Aorta (tissue), 5 donors: ENCODE results near the gene CNST. TPM values are rescaled to one million over a fixed set of nuclear protein-coding genes. Genes with fewer than 3 reads are reported as not detected.

Experiments
- ATAC-seq: fragments of 200-7000 bp; cut with Tn5 transposase; one replicate; pipeline ENCODE4 v1.9.1; 2022; ENCODE audit warnings: moderate library complexity; ENCODE audit not compliant: low FRiP score
- DNase-seq, 2 donors: peaks; one replicate each; pipeline ENCODE4 v3.0.0-alpha.2; 2020
- H3K27ac ChIP-seq, 2 donors: one replicate each; pipeline ENCODE4 v1.5.1; 2013; ENCODE audit warnings: low read length in 2 of 2, mild to moderate bottlenecking in 2 of 2, moderate library complexity in 2 of 2, control low read depth in 1 of 2, inconsistent platforms in 1 of 2, low read depth in 1 of 2
- H3K27me3 ChIP-seq, 2 donors: one replicate each; pipeline ENCODE4 v1.6.1; 2013; ENCODE audit warnings: control low read depth in 1 of 2, low read length in 1 of 2, mild to moderate bottlenecking in 1 of 2, moderate library complexity in 1 of 2; ENCODE audit not compliant: insufficient read depth in 2 of 2, control insufficient read depth in 1 of 2
- H3K36me3 ChIP-seq, 2 donors: one replicate each; pipeline ENCODE4 v1.6.1; 2013; ENCODE audit warnings: control low read depth in 1 of 2, low read length in 1 of 2, mild to moderate bottlenecking in 1 of 2; ENCODE audit not compliant: insufficient read depth in 2 of 2, control insufficient read depth in 1 of 2
- H3K4me1 ChIP-seq, 2 donors: one replicate each; pipeline ENCODE4 v1.6.1; 2013; ENCODE audit warnings: low read length in 2 of 2, control low read depth in 1 of 2, mild to moderate bottlenecking in 1 of 2, moderate library complexity in 1 of 2; ENCODE audit not compliant: insufficient read depth in 2 of 2, control insufficient read depth in 1 of 2
- H3K4me3 ChIP-seq, 2 donors: one replicate each; pipeline ENCODE4 v1.5.1; 2013; ENCODE audit warnings: low read length in 2 of 2, control low read depth in 1 of 2, mild to moderate bottlenecking in 1 of 2
- H3K9me3 ChIP-seq: one replicate; pipeline ENCODE4 v1.6.1; 2013; ENCODE audit warnings: mild to moderate bottlenecking, low read length; ENCODE audit not compliant: control insufficient read depth
- WGBS, 2 donors: extraction: QIAGEN DNeasy Blood & Tissue Kit; methylation state at CpG; one replicate each; pipeline ENCODE4 v1.1.7; 2013; 5-methylcytosine and 5-hydroxymethylcytosine counted together
- intact Hi-C, 2 donors: fragments of 100-400 bp; cut with DNase I; formaldehyde crosslinking; loops; one replicate each; pipeline versions ENCODE4 v1.14.2 to v1.15.0; 2022
- polyA plus RNA-seq, 2 donors: library from polyadenylated mRNA; stranded (reverse); fragments of 200-250 nt; gene quantifications; one replicate each; pipeline ENCODE4 v1.2.3, GENCODE V29; 2013
- total RNA-seq, 2 donors: library from RNA; stranded (reverse); fragmentation: NEBNext Ultra II Directional; extraction: Animal tissue kit (Norgen Biotek cat#: 25700); gene quantifications; one replicate each; pipeline ENCODE4 v1.2.1, GENCODE V29; 2021
- donor health status: healthy with polysubstance abuse.
- donor health status: Bipolar disorder and iron deficiency.
- donor health status: DM: no; HTN: no; CAD: no.
- donor health status: DM: no; HTN: no; CAD: no.
- donor health status: DM: yes; HTN: yes; CAD: no.

The CNST gene
- total and polyA plus RNA-seq, 4 donors, result 6.9 to 27.8 (median 16.1) TPM

DNA sequence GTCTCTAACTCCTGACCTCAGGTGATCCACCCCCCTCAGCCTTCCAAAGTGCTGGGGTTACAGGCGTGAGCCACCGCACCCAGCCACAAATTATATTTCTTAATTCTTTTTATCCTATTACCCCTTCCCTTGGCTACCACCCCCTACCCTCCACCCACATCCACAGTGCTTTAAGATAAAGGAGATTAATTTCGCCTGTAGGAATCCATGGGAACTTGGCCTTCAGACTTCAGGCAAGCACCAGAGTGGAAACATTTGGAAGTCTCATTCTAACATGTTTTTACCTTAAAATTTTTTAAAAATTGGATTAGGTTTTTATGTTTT, 10.4 kb downstream of the CNST start:
- no peaks in the 10 kb centered on the region for H3K9me3 ChIP-seq
- 69 to 81% methylated on average over 3 of the region's 3 CpGs for WGBS, 2 donors
- H3K27me3 ChIP-seq, result no peaks in the 10 kb centered on the region
- no peak overlapping the region for H3K27ac ChIP-seq
- H3K36me3 ChIP-seq, result no peaks in the 10 kb centered on the region
- H3K4me3 ChIP-seq, result no peak overlapping the region
- H3K4me1 ChIP-seq, result no peaks in the 10 kb centered on the region
- ATAC-seq (no peak), DNase-seq (no peak)
- intact Hi-C loops, result no loop called here

- intact Hi-C loops, result no loop called here
- Histone ChIP-seq H3K27me3 (no peaks in the 10 kb centered on the region), H3K36me3 (no peaks in the 10 kb centered on the region), H3K27ac (no peak overlapping the region), H3K4me3 (no peak overlapping the region), H3K9me3 (no peaks in the 10 kb centered on the region), H3K4me1 (no peaks in the 10 kb centered on the region)
- ATAC-seq (no peak), DNase-seq (no peak)
- 76 to 83% methylated on average over 5 of the region's 5 CpGs for WGBS, 2 donors
These were observed 10.9 kb downstream of the CNST start for GRCh38 chr1:246577082-246577719.

DNA sequence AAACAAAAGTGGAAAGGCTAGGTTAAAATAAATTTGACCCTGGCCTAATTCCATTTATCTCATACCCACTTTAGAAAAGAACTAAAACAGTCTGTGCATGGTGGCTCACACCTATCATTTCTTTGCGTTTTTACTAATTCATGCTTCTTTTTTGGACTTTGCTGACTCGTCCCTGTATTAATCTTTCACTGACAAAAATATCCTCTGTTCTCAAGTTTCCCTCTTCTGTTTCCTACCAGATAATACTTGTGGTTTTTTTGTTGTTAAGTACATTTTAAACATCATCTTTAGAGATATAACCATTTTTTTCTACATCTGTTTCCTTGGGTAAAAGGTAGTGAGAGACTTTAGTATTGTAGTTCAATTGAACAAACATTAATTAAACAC, 11.5 kb downstream of the CNST start:
- no peak overlapping the region for H3K27ac ChIP-seq
- ATAC-seq (no peak), DNase-seq (no peak)
- no peak overlapping the region for H3K4me3 ChIP-seq
- no peaks in the 10 kb centered on the region for H3K9me3 ChIP-seq
- intact Hi-C loops, result no loop called here
- no peaks in the 10 kb centered on the region for H3K36me3 ChIP-seq
- 36 to 43% methylated on average over 2 of the region's 2 CpGs for WGBS, 2 donors
- H3K27me3 ChIP-seq, result no peaks in the 10 kb centered on the region
- no peaks in the 10 kb centered on the region for H3K4me1 ChIP-seq

DNA sequence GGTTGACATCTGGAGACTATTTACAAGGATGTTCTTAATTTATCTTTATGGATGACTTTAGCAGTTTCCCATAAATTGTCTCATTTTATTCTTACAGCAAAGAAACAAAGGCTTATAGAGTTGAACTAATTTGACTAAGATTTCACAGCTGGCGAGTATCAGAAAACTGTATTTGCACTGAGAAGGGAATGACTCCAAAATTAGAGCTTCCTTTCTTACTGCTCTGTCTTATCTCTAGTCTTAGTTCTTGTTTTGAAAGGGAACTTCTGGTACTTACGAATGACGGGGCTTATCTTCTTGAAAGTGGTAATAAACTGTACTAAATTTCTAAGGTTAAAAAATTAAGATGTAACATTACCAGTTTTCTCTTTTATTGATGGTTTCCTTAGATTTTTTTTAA, 13.6 kb downstream of the CNST start:
- no peaks in the 10 kb centered on the region for H3K4me1 ChIP-seq
- 31 to 43% methylated on average over 3 of the region's 3 CpGs for WGBS, 2 donors
- intact Hi-C loops, result no loop called here

GRCh38 chr1:246580497-246581370, 14.5 kb downstream of the CNST start:
- H3K4me3 ChIP-seq, result no peak overlapping the region
- DNase-seq, result no peak
- intact Hi-C loops, result no loop called here
- H3K4me1 ChIP-seq, result no peaks in the 10 kb centered on the region
- H3K36me3 ChIP-seq, result no peaks in the 10 kb centered on the region
- no peak for ATAC-seq
- H3K27ac ChIP-seq, result no peak overlapping the region
- no peaks in the 10 kb centered on the region for H3K9me3 ChIP-seq
- no peaks in the 10 kb centered on the region for H3K27me3 ChIP-seq
- 75 to 76% methylated on average over 15 of the region's 15 CpGs for WGBS, 2 donors

More for the DNA sequence above, 13.6 kb downstream of the CNST start:
- Histone ChIP-seq H3K4me3 (no peak overlapping the region), H3K36me3 (no peaks in the 10 kb centered on the region), H3K9me3 (no peaks in the 10 kb centered on the region), H3K27me3 (no peaks in the 10 kb centered on the region), H3K27ac (no peak overlapping the region)
- ATAC-seq (no peak), DNase-seq (no peak)

DNA sequence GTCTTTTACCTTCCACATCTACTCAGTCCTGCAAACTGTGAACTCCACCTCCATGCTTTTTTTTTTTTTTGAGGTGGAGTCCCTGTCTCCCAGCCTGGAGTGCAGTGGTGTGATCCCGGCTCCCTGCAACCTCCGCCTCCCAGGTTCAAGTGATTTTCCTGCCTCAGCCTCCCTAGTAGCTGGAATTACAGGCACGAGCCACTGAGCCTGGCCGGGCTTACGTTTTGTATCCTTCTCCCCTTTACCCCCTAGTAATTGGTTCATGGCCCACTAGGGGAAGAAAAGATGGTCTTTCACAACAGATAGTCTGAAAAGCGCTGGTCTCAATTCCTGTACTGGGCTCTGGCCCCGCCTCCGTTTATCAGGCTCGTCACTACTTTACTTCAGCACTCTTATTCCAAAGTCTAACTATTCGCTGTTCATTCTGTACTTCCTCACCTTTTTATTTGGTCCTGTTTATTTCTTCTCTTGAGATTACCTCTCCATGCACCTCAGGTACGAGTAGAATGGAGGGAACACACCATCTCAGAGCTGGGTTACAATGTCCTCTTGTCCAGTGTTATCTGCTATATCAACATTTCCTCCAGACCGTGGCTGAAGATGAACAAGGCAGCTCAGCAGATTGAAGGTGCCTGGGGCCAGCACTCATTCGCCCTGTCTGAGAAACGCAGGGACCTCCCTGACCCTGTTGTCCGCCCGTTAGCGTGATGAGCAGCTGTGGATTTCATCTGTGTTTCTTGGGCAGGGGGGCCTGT, 16.2 kb downstream of the CNST start:
- Histone ChIP-seq H3K4me1 (no peaks in the 10 kb centered on the region), H3K27me3 (no peaks in the 10 kb centered on the region)

DNA sequence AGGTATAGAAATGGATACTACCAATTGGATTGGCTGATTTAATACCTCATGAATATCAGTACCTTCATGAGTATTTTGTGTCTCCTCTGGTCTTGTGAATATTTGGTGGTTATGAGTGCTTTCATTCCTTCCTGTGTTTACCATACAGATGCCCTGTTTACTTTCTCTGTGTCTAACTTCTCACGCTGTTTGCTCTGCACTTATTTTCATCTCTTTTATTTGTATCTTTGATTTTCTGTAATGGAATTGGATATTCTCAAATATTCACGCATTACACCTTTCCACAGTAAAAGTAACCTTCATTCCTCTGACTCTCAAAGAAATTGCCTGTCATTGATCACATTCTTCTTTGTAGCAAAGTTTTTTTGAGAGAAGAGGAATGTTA, 16.8 kb downstream of the CNST start:
- Histone ChIP-seq H3K9me3 (no peaks in the 10 kb centered on the region), H3K36me3 (no peaks in the 10 kb centered on the region), H3K27me3 (no peaks in the 10 kb centered on the region), H3K4me1 (no peaks in the 10 kb centered on the region), H3K4me3 (no peak overlapping the region), H3K27ac (no peak overlapping the region)
- ATAC-seq (no peak), DNase-seq (no peak)
- 94 to 95% methylated on average over 2 of the region's 2 CpGs for WGBS, 2 donors
- intact Hi-C loops, result no loop called here

More for the DNA sequence above, 16.2 kb downstream of the CNST start:
- intact Hi-C loops, result no loop called here
- no peak overlapping the region for H3K27ac ChIP-seq
- no peaks in the 10 kb centered on the region for H3K9me3 ChIP-seq
- WGBS, 2 donors, result 83 to 85% methylated on average over 17 of the region's 17 CpGs
- H3K4me3 ChIP-seq, result no peak overlapping the region
- ATAC-seq, result no peak
- H3K36me3 ChIP-seq, result no peaks in the 10 kb centered on the region
- no peak for DNase-seq

- intact Hi-C loops, result no loop called here
- Histone ChIP-seq H3K36me3 (no peaks in the 10 kb centered on the region), H3K27me3 (no peaks in the 10 kb centered on the region), H3K4me3 (no peak overlapping the region), H3K27ac (no peak overlapping the region), H3K9me3 (no peaks in the 10 kb centered on the region), H3K4me1 (no peaks in the 10 kb centered on the region)
- ATAC-seq (peak; percentile 65), DNase-seq (no peak)
- 83% methylated on average over 6 of the region's 6 CpGs for WGBS, 2 donors
These were observed 17.4 kb downstream of the CNST start for GRCh38 chr1:246583448-246584185.
